HFFc6 (cell line): ENCODE results near the gene ATP8B1. TPM values are rescaled to one million over a fixed set of nuclear protein-coding genes. Genes with fewer than 3 reads are reported as not detected.

Experiments
- DNase-seq: peaks from one replicate; pipeline ENCODE4 v3.0.0-alpha.2; 2018
- H3K27ac Mint-ChIP-seq: 2 replicates; pipeline ENCODE4 v1.8.0; 2020; ENCODE audit warnings: mild to moderate bottlenecking, mixed read lengths
- H3K27me3 Mint-ChIP-seq: 2 replicates; pipeline ENCODE4 v1.8.0; 2021; ENCODE audit warnings: mild to moderate bottlenecking, moderate library complexity, mixed read lengths; ENCODE audit not compliant: insufficient read depth
- H3K36me3 Mint-ChIP-seq: 2 replicates; pipeline ENCODE4 v1.8.0; 2021; ENCODE audit warnings: low read depth, mixed read lengths
- H3K4me1 Mint-ChIP-seq: 2 replicates; pipeline ENCODE4 v1.8.0; 2020; ENCODE audit warnings: low read depth, mixed read lengths
- H3K4me3 Mint-ChIP-seq: 2 replicates; pipeline ENCODE4 v1.8.0; 2020; ENCODE audit warnings: mild to moderate bottlenecking, moderate library complexity, mixed read lengths
- H3K9me3 Mint-ChIP-seq: 2 replicates; pipeline ENCODE4 v1.8.0; 2020; ENCODE audit warnings: mild to moderate bottlenecking, mixed read lengths
- CTCF ChIP-seq: fragments of 200-600 bp; sonication (generic); IDR thresholded peaks from 2 replicates; pipeline ENCODE4 v1.5.0; 2021; ENCODE audit warnings: antibody characterized with exemption, mild to moderate bottlenecking
- total RNA-seq, 6 experiments: library from RNA; stranded (reverse); fragmentation: NEBNext Ultra II Directional; extraction: Animal tissue kit (Norgen Biotek cat#: 25700); gene quantifications; 2 replicates in 1 of 6; 3 replicates in 5 of 6; pipeline ENCODE4 v1.2.3, GENCODE V29; 2021

ATP8B1 gene
- total RNA-seq, 6 experiments from 2014 or later: 78.8 to 115 (median 94.6) TPM

GRCh38 chr18:57804557-57804956 is 1.4 kb upstream of the ATP8B1 start:
- Mint-ChIP-seq H3K27ac (peak overlapping the region; percentile 43; the same call in 1 of the 2 replicates), H3K4me1 (peaks cover 73% of the 10 kb centered on the region), H3K27me3 (no peaks in the 10 kb centered on the region; the same call in 1 of the 2 replicates), H3K9me3 (peaks cover 13% of the 10 kb centered on the region; the same call in 1 of the 2 replicates), H3K4me3 (peak overlapping the region; percentile 19; the same call in 1 of the 2 replicates), H3K36me3 (peaks cover 26% of the 10 kb centered on the region)
- no peak for DNase-seq
- TF ChIP-seq CTCF: no peak

- TF ChIP-seq CTCF: no peak
- DNase-seq: no peak
- no peaks in the 10 kb centered on the region; the same call in 1 of the 2 replicates for H3K27me3 Mint-ChIP-seq
Observed at GRCh38 chr18:57802213-57803102, 657 bp downstream of the ATP8B1 start.

GRCh38 chr18:57801761-57802212 is 1.3 kb downstream of the ATP8B1 start:
- H3K27me3 Mint-ChIP-seq: no peaks in the 10 kb centered on the region; the same call in 1 of the 2 replicates
- DNase-seq: no peak

More at GRCh38 chr18:57802213-57803102, 657 bp downstream of the ATP8B1 start:
- peak overlapping the region; percentile 98 for H3K4me3 Mint-ChIP-seq
- H3K4me1 Mint-ChIP-seq: peaks cover 68% of the 10 kb centered on the region
- H3K36me3 Mint-ChIP-seq: peaks cover 26% of the 10 kb centered on the region
- peak overlapping the region; percentile 44 for H3K27ac Mint-ChIP-seq
- peaks cover 13% of the 10 kb centered on the region; the same call in 1 of the 2 replicates for H3K9me3 Mint-ChIP-seq

GRCh38 chr18:57801325-57801724 is 1.8 kb downstream of the ATP8B1 start:
- peaks cover 13% of the 10 kb centered on the region; the same call in 1 of the 2 replicates for H3K9me3 Mint-ChIP-seq
- H3K36me3 Mint-ChIP-seq: peaks cover 36% of the 10 kb centered on the region
- no peaks in the 10 kb centered on the region; the same call in 1 of the 2 replicates for H3K27me3 Mint-ChIP-seq
- H3K27ac Mint-ChIP-seq: peak overlapping the region; percentile 44
- peaks cover 68% of the 10 kb centered on the region for H3K4me1 Mint-ChIP-seq
- no peak for TF ChIP-seq CTCF
- DNase-seq: no peak
- peak overlapping the region; percentile 98 for H3K4me3 Mint-ChIP-seq

More at GRCh38 chr18:57801761-57802212, 1.3 kb downstream of the ATP8B1 start:
- H3K27ac Mint-ChIP-seq: peak overlapping the region; percentile 44
- H3K36me3 Mint-ChIP-seq: peaks cover 32% of the 10 kb centered on the region
- peaks cover 13% of the 10 kb centered on the region; the same call in 1 of the 2 replicates for H3K9me3 Mint-ChIP-seq
- H3K4me3 Mint-ChIP-seq: peak overlapping the region; percentile 98
- no peak for TF ChIP-seq CTCF
- H3K4me1 Mint-ChIP-seq: peaks cover 68% of the 10 kb centered on the region

GRCh38 chr18:57798713-57799373 is 4.3 kb downstream of the ATP8B1 start:
- H3K36me3 Mint-ChIP-seq: peaks cover 59% of the 10 kb centered on the region
- H3K4me3 Mint-ChIP-seq: peak overlapping the region; percentile 98; the same call in 1 of the 2 replicates
- H3K4me1 Mint-ChIP-seq: peaks cover 71% of the 10 kb centered on the region
- H3K27ac Mint-ChIP-seq: peak overlapping the region; percentile 21
- H3K9me3 Mint-ChIP-seq: peaks cover 13% of the 10 kb centered on the region; the same call in 1 of the 2 replicates
- no peak for TF ChIP-seq CTCF
- H3K27me3 Mint-ChIP-seq: 0 out of 2 replicates have a peak, but pooled peaks cover 2% of the 10 kb centered on the region
- DNase-seq: no peak
